Measurements from ENCODE around the gene HINT2. TPM values are rescaled to one million over a fixed set of nuclear protein-coding genes. Genes with fewer than 3 reads are reported as not detected.

The HINT2 gene
- total RNA-seq, 1 experiment from 2014 or later, result 51.5 TPM

DNA sequence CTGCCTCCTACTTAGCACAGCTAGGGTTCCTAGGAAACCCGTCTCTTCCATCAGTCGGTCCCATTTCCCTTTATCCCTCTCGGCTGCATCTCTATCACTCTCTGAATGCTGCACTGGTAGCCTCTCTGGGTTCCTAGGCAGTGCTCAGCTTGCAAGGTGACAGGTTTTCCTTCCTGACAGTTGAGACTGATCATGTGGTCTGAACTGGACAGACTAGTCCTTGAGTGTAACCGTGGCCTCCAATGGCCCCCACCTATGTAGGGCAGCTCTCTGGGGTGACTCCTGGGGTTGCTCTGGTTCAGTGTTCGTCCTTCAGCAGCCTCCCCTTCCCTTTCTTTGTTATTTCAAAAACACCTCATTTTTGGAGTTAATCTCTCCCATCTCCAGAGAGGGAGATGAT is 18.0 kb upstream of the HINT2 start:
- H3K27ac ChIP-seq (ENCODE audit: low read depth, low read length, poor library complexity, severe bottlenecking), result no peak overlapping the region
- no peak overlapping the region for H3K4me3 ChIP-seq (ENCODE audit: low read depth, low read length, poor library complexity, severe bottlenecking)
- ChIA-PET CTCF (no interaction called here), POLR2A (ENCODE audit: low non-redundant PET) (no interaction called here)
- BruUV-seq (replicated peaks), result no TSS peak
- H3K4me1 ChIP-seq (ENCODE audit: insufficient read depth, low read length, poor library complexity, severe bottlenecking), result peaks cover 9% of the 10 kb centered on the region
- TF ChIP-seq EZH2 (IDR thresholded peaks at IDR 0.05; ENCODE audit: borderline replicate concordance, low read depth, low read length, poor library complexity, severe bottlenecking), result no peak
- TF ChIP-seq, protein P1, sequence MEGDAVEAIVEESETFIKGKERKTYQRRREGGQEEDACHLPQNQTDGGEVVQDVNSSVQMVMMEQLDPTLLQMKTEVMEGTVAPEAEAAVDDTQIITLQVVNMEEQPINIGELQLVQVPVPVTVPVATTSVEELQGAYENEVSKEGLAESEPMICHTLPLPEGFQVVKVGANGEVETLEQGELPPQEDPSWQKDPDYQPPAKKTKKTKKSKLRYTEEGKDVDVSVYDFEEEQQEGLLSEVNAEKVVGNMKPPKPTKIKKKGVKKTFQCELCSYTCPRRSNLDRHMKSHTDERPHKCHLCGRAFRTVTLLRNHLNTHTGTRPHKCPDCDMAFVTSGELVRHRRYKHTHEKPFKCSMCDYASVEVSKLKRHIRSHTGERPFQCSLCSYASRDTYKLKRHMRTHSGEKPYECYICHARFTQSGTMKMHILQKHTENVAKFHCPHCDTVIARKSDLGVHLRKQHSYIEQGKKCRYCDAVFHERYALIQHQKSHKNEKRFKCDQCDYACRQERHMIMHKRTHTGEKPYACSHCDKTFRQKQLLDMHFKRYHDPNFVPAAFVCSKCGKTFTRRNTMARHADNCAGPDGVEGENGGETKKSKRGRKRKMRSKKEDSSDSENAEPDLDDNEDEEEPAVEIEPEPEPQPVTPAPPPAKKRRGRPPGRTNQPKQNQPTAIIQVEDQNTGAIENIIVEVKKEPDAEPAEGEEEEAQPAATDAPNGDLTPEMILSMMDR (conservative IDR thresholded peaks at IDR 0.05; ENCODE audit: low read depth, low read length), result no peak
- intact Hi-C loops (cut with micrococcal nuclease; ENCODE audit: unreplicated experiment), result no loop called here
- no peaks in the 10 kb centered on the region for H3K36me3 ChIP-seq (ENCODE audit: insufficient read depth, low read length, poor library complexity, severe bottlenecking)
- no peaks in the 10 kb centered on the region for H3K9me3 ChIP-seq (ENCODE audit: low read depth, low read length, poor library complexity, severe bottlenecking)
- DNase-seq (ENCODE audit: low spot score), result no peak
- H3K27me3 ChIP-seq (replicated peaks; ENCODE audit: insufficient read depth, low read depth, low read length, poor library complexity), result no peaks in the 10 kb centered on the region

DNA sequence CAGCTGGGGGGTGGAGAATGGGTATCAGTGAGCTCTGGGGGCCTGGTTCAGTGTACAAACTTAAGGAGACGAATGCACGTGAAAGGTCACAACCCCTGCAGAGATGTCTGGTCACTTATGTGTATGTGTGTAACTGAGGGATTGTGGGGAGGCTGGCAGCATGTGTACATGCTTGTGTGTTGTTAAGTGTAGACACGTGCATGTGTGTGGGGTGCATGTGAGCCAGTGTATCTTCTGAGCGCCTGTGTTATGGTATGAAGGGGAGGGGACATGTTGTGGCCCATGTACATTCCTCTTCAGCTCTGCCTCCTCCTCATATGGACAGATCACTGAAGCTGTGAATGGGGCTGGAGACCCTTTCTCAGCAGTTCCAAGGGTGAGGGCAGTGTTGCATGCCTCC is 16.2 kb upstream of the HINT2 start:
- no peaks in the 10 kb centered on the region for H3K36me3 ChIP-seq (ENCODE audit: insufficient read depth, low read length, poor library complexity, severe bottlenecking)
- ChIA-PET CTCF (no interaction called here), POLR2A (ENCODE audit: low non-redundant PET) (no interaction called here)
- no peak for TF ChIP-seq EZH2 (IDR thresholded peaks at IDR 0.05; ENCODE audit: borderline replicate concordance, low read depth, low read length, poor library complexity, severe bottlenecking)
- TF ChIP-seq, protein P1 (conservative IDR thresholded peaks at IDR 0.05; ENCODE audit: low read depth, low read length), result no peak
- peaks cover 9% of the 10 kb centered on the region for H3K4me1 ChIP-seq (ENCODE audit: insufficient read depth, low read length, poor library complexity, severe bottlenecking)
- DNase-seq (ENCODE audit: low spot score), result no peak
- H3K27ac ChIP-seq (ENCODE audit: low read depth, low read length, poor library complexity, severe bottlenecking), result no peak overlapping the region
- BruUV-seq (replicated peaks), result no TSS peak
- no peak overlapping the region for H3K4me3 ChIP-seq (ENCODE audit: low read depth, low read length, poor library complexity, severe bottlenecking)
- intact Hi-C loops (cut with micrococcal nuclease; ENCODE audit: unreplicated experiment), result no loop called here
- H3K27me3 ChIP-seq (replicated peaks; ENCODE audit: insufficient read depth, low read depth, low read length, poor library complexity), result no peaks in the 10 kb centered on the region
- no peaks in the 10 kb centered on the region for H3K9me3 ChIP-seq (ENCODE audit: low read depth, low read length, poor library complexity, severe bottlenecking)

DNA sequence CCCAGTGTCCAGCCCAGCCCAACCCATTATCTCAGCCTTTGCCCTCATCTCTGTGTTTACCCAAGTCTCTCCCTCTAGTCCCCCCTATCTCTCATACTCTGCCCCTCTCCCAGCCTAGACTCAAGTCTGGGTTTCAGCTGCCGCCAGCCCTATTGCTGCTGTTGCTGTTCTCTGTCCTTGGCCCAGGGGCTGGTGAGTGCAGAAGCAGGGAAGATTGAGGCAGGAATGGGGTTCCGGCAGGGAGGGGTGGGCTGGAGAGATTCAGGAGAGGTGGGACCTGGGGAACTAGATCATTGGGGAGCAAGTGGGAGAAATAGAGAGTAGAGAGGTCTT is 14.9 kb upstream of the HINT2 start:
- H3K27me3 ChIP-seq (replicated peaks; ENCODE audit: insufficient read depth, low read depth, low read length, poor library complexity), result no peaks in the 10 kb centered on the region
- peak overlapping the region; percentile 63 for H3K27ac ChIP-seq (ENCODE audit: low read depth, low read length, poor library complexity, severe bottlenecking)
- intact Hi-C loops (cut with micrococcal nuclease; ENCODE audit: unreplicated experiment), result loop anchor here (5.0 kb wide), 1 partner anchor 53 kb away; no protein-coding TSS in a partner anchor
- peak overlapping the region; percentile 61 for H3K4me3 ChIP-seq (ENCODE audit: low read depth, low read length, poor library complexity, severe bottlenecking)
- H3K36me3 ChIP-seq (ENCODE audit: insufficient read depth, low read length, poor library complexity, severe bottlenecking), result no peaks in the 10 kb centered on the region
- no TSS peak for BruUV-seq (replicated peaks)
- no peaks in the 10 kb centered on the region for H3K9me3 ChIP-seq (ENCODE audit: low read depth, low read length, poor library complexity, severe bottlenecking)
- CTCF ChIA-PET, result no interaction called here
- DNase-seq (ENCODE audit: low spot score), result no peak
- H3K4me1 ChIP-seq (ENCODE audit: insufficient read depth, low read length, poor library complexity, severe bottlenecking), result peaks cover 9% of the 10 kb centered on the region
- no peak for TF ChIP-seq EZH2 (IDR thresholded peaks at IDR 0.05; ENCODE audit: borderline replicate concordance, low read depth, low read length, poor library complexity, severe bottlenecking)
- TF ChIP-seq, protein P1 (conservative IDR thresholded peaks at IDR 0.05; ENCODE audit: low read depth, low read length), result no peak
- POLR2A ChIA-PET (ENCODE audit: low non-redundant PET), result no interaction called here

All from A673 (cell line).